ENCODE data around the gene FLOT2. TPM values are rescaled to one million over a fixed set of nuclear protein-coding genes. Genes with fewer than 3 reads are reported as not detected.

FLOT2 gene
- total and polyA plus RNA-seq, 3 experiments from 2014 or later: 113 to 268 (median 115) TPM

GRCh38 chr17:28865946-28866752, 31.4 kb downstream of the FLOT2 start:
- ChIA-PET CTCF (interaction anchor here (0.9 kb wide), 1 partner anchor 101 kb away, joined by 3 read pairs; no protein-coding TSS in a partner anchor), POLR2A (no interaction called here)
- no peak overlapping the region for H3K4me3 Mint-ChIP-seq
- peaks cover 3 to 4% (median 4%) of the 10 kb centered on the region in 3 donors for H3K4me1 Mint-ChIP-seq
- H3K9me3 Mint-ChIP-seq: no peaks in the 10 kb centered on the region
- Histone ChIP-seq H3K9me3 (ENCODE audit: low read length) (no peaks in the 10 kb centered on the region), H3K36me3 (ENCODE audit: insufficient read depth, low read length) (no peaks in the 10 kb centered on the region), H3K27ac (ENCODE audit: low read depth, low read length) (peak overlapping the region; percentile 80), H3K4me3 (ENCODE audit: low read length) (no peak overlapping the region), H3K4me1 (ENCODE audit: insufficient read depth, low read length) (peaks cover 4% of the 10 kb centered on the region), H3K27me3 (ENCODE audit: insufficient read depth, low read length, poor library complexity, severe bottlenecking) (no peaks in the 10 kb centered on the region)
- DNase-seq: no peak
- H3K36me3 Mint-ChIP-seq: peaks cover 0 to 4% (median 2%) of the 10 kb centered on the region in 3 donors
- H3K27me3 Mint-ChIP-seq: no peaks in the 10 kb centered on the region
- peak overlapping the region in 2 of 8 donors; percentile 61 to 69 for H3K27ac Mint-ChIP-seq

GRCh38 chr17:28864991-28865849, 32.3 kb downstream of the FLOT2 start:
- no peak for DNase-seq
- H3K27ac Mint-ChIP-seq: peak overlapping the region in 1 of 8 donors; percentile 23
- Histone ChIP-seq H3K4me3 (ENCODE audit: low read length) (no peak overlapping the region), H3K36me3 (ENCODE audit: insufficient read depth, low read length) (no peaks in the 10 kb centered on the region), H3K27ac (ENCODE audit: low read depth, low read length) (peak overlapping the region; percentile 80), H3K4me1 (ENCODE audit: insufficient read depth, low read length) (no peaks in the 10 kb centered on the region), H3K9me3 (ENCODE audit: low read length) (no peaks in the 10 kb centered on the region), H3K27me3 (ENCODE audit: insufficient read depth, low read length, poor library complexity, severe bottlenecking) (no peaks in the 10 kb centered on the region)
- no peak overlapping the region for H3K4me3 Mint-ChIP-seq
- no peaks in the 10 kb centered on the region for H3K27me3 Mint-ChIP-seq
- ChIA-PET POLR2A (interaction anchor here (0.6 kb wide), 1 partner anchor 34 kb away, joined by 6 read pairs; no protein-coding TSS in a partner anchor), CTCF (interaction anchor here (0.7 kb wide), 1 partner anchor 16 kb away, joined by 3 read pairs; no protein-coding TSS in a partner anchor)
- H3K36me3 Mint-ChIP-seq: peaks cover 0 to 11% (median 2%) of the 10 kb centered on the region in 3 donors
- H3K9me3 Mint-ChIP-seq: no peaks in the 10 kb centered on the region
- H3K4me1 Mint-ChIP-seq: no peaks in the 10 kb centered on the region

GRCh38 chr17:28863953-28864352, 33.6 kb downstream of the FLOT2 start:
- peak overlapping the region in 1 of 8 donors; percentile 22 for H3K27ac Mint-ChIP-seq
- peaks cover 0 to 17% (median 4%) of the 10 kb centered on the region in 3 donors for H3K36me3 Mint-ChIP-seq
- H3K27me3 ChIP-seq (ENCODE audit: insufficient read depth, low read length, poor library complexity, severe bottlenecking): no peaks in the 10 kb centered on the region
- H3K4me1 Mint-ChIP-seq: no peaks in the 10 kb centered on the region
- H3K4me1 ChIP-seq (ENCODE audit: insufficient read depth, low read length): no peaks in the 10 kb centered on the region
- no peak overlapping the region for H3K4me3 ChIP-seq (ENCODE audit: low read length)
- POLR2A ChIA-PET: interaction anchor here (0.5 kb wide), 1 partner anchor 26 kb away, joined by 4 read pairs; no protein-coding TSS in a partner anchor
- no peak for DNase-seq
- no peak overlapping the region for H3K4me3 Mint-ChIP-seq
- peaks cover 2% of the 10 kb centered on the region for H3K36me3 ChIP-seq (ENCODE audit: insufficient read depth, low read length)
- H3K27me3 Mint-ChIP-seq: no peaks in the 10 kb centered on the region
- H3K27ac ChIP-seq (ENCODE audit: low read depth, low read length): peak overlapping the region; percentile 80
- no peaks in the 10 kb centered on the region for H3K9me3 Mint-ChIP-seq
- CTCF ChIA-PET: interaction anchor here (1.1 kb wide), 1 partner anchor 36 kb away, joined by 3 read pairs; no protein-coding TSS in a partner anchor
- H3K9me3 ChIP-seq (ENCODE audit: low read length): no peaks in the 10 kb centered on the region

- Mint-ChIP-seq H3K36me3 (peaks cover 0 to 30% (median 12%) of the 10 kb centered on the region in 3 donors), H3K4me1 (peaks cover 0 to 5% (median 0%) of the 10 kb centered on the region in 3 donors), H3K9me3 (no peaks in the 10 kb centered on the region), H3K27me3 (no peaks in the 10 kb centered on the region), H3K27ac (peak overlapping the region in 5 of 8 donors; percentile 33 to 57 (median 39)), H3K4me3 (peak overlapping the region in 1 of 7 donors; percentile 22)
- H3K36me3 ChIP-seq (ENCODE audit: insufficient read depth, low read length): peaks cover 16% of the 10 kb centered on the region
- no peaks in the 10 kb centered on the region for H3K9me3 ChIP-seq (ENCODE audit: low read length)
- H3K27me3 ChIP-seq (ENCODE audit: insufficient read depth, low read length, poor library complexity, severe bottlenecking): no peaks in the 10 kb centered on the region
- ChIA-PET POLR2A (no interaction called here), CTCF (interaction anchor here (1.4 kb wide), 1 partner anchor 13 kb away, joined by 6 read pairs; no protein-coding TSS in a partner anchor)
- H3K4me3 ChIP-seq (ENCODE audit: low read length): no peak overlapping the region
- no peaks in the 10 kb centered on the region for H3K4me1 ChIP-seq (ENCODE audit: insufficient read depth, low read length)
- no peak for DNase-seq
- H3K27ac ChIP-seq (ENCODE audit: low read depth, low read length): peak overlapping the region; percentile 65
Observed at GRCh38 chr17:28862561-28862960, 35.0 kb downstream of the FLOT2 start.

GRCh38 chr17:28861393-28862203, 35.9 kb downstream of the FLOT2 start:
- H3K36me3 Mint-ChIP-seq: peaks cover 0 to 33% (median 12%) of the 10 kb centered on the region in 3 donors
- peak overlapping the region in 4 of 8 donors; percentile 5 to 71 (median 40) for H3K27ac Mint-ChIP-seq
- H3K9me3 Mint-ChIP-seq: no peaks in the 10 kb centered on the region
- ChIA-PET CTCF (interaction anchor here (1.2 to 2.4 kb wide), 5 partner anchors 12 to 135 kb away, joined by 3 to 6 read pairs (median 4); partner anchors contain the start of genes DHRS13 and TLCD1), POLR2A (no interaction called here)
- no peaks in the 10 kb centered on the region for H3K27me3 Mint-ChIP-seq
- H3K4me1 Mint-ChIP-seq: peaks cover 0 to 5% (median 0%) of the 10 kb centered on the region in 3 donors
- no peak for DNase-seq
- Histone ChIP-seq H3K4me3 (ENCODE audit: low read length) (no peak overlapping the region), H3K9me3 (ENCODE audit: low read length) (no peaks in the 10 kb centered on the region), H3K4me1 (ENCODE audit: insufficient read depth, low read length) (no peaks in the 10 kb centered on the region), H3K27ac (ENCODE audit: low read depth, low read length) (peak overlapping the region; percentile 65), H3K27me3 (ENCODE audit: insufficient read depth, low read length, poor library complexity, severe bottlenecking) (no peaks in the 10 kb centered on the region), H3K36me3 (ENCODE audit: insufficient read depth, low read length) (peaks cover 17% of the 10 kb centered on the region)
- peak overlapping the region in 1 of 7 donors; percentile 22 for H3K4me3 Mint-ChIP-seq

- CTCF ChIA-PET: interaction anchor here (0.9 to 2.4 kb wide), 2 partner anchors 11 to 35 kb away, joined by 4 to 5 read pairs; no protein-coding TSS in a partner anchor
- H3K27me3 Mint-ChIP-seq: no peaks in the 10 kb centered on the region
- Histone ChIP-seq H3K9me3 (ENCODE audit: low read length) (no peaks in the 10 kb centered on the region), H3K27ac (ENCODE audit: low read depth, low read length) (peak overlapping the region; percentile 64), H3K36me3 (ENCODE audit: insufficient read depth, low read length) (peaks cover 17% of the 10 kb centered on the region), H3K4me1 (ENCODE audit: insufficient read depth, low read length) (peaks cover 6% of the 10 kb centered on the region), H3K4me3 (ENCODE audit: low read length) (no peak overlapping the region), H3K27me3 (ENCODE audit: insufficient read depth, low read length, poor library complexity, severe bottlenecking) (no peaks in the 10 kb centered on the region)
- H3K36me3 Mint-ChIP-seq: peaks cover 0 to 38% (median 12%) of the 10 kb centered on the region in 3 donors
- H3K9me3 Mint-ChIP-seq: no peaks in the 10 kb centered on the region
- no peak overlapping the region for H3K27ac Mint-ChIP-seq
- peak overlapping the region in 1 of 7 donors; percentile 11 for H3K4me3 Mint-ChIP-seq
- POLR2A ChIA-PET: no interaction called here
- no peak for DNase-seq
- peaks cover 6 to 9% (median 6%) of the 10 kb centered on the region in 3 donors for H3K4me1 Mint-ChIP-seq
Observed at GRCh38 chr17:28860363-28860808, 37.1 kb downstream of the FLOT2 start.

GRCh38 chr17:28858801-28859355, 38.7 kb downstream of the FLOT2 start:
- POLR2A ChIA-PET: interaction anchor here (0.6 kb wide), 1 partner anchor 10 kb away, joined by 4 read pairs; no protein-coding TSS in a partner anchor
- DNase-seq: peak in 1 of 5 donors; percentile 14
- Mint-ChIP-seq H3K4me1 (peaks cover 15 to 23% (median 20%) of the 10 kb centered on the region in 3 donors), H3K9me3 (no peaks in the 10 kb centered on the region), H3K27ac (peak overlapping the region in 1 of 8 donors; percentile 32), H3K36me3 (peaks cover 0 to 47% (median 12%) of the 10 kb centered on the region in 3 donors), H3K4me3 (no peak overlapping the region), H3K27me3 (no peaks in the 10 kb centered on the region)
- Histone ChIP-seq H3K4me3 (ENCODE audit: low read length) (no peak overlapping the region), H3K4me1 (ENCODE audit: insufficient read depth, low read length) (peaks cover 14% of the 10 kb centered on the region), H3K36me3 (ENCODE audit: insufficient read depth, low read length) (peaks cover 17% of the 10 kb centered on the region), H3K27me3 (ENCODE audit: insufficient read depth, low read length, poor library complexity, severe bottlenecking) (no peaks in the 10 kb centered on the region), H3K27ac (ENCODE audit: low read depth, low read length) (no peak overlapping the region), H3K9me3 (ENCODE audit: low read length) (no peaks in the 10 kb centered on the region)
- CTCF ChIA-PET: interaction anchor here (1.4 to 2.4 kb wide), 2 partner anchors 37 to 44 kb away, joined by 5 read pairs; partner anchors contain the start of gene DHRS13
